ENCODE measurements around the gene CHRDL1. TPM values are rescaled to one million over a fixed set of nuclear protein-coding genes. Genes with fewer than 3 reads are reported as not detected.

CHRDL1 gene
- total RNA-seq, 1 experiment from 2014 or later: not detected

- no peak overlapping the region for H3K4me3 Mint-ChIP-seq (ENCODE audit: unreplicated experiment)
- peaks cover 40% of the 10 kb centered on the region for H3K27me3 Mint-ChIP-seq (ENCODE audit: insufficient read depth, unreplicated experiment)
- no peaks in the 10 kb centered on the region for H3K36me3 Mint-ChIP-seq (ENCODE audit: insufficient read depth, unreplicated experiment)
- no TSS peak for BruUV-seq (replicated peaks)
- ChIA-PET POLR2A (interaction anchor here (0.6 kb wide), 2 partner anchors 9 to 38 kb away, joined by 3 read pairs; no protein-coding TSS in a partner anchor), CTCF (interaction anchor here (0.6 kb wide), 2 partner anchors 25 to 775 kb away, joined by 3 read pairs; no protein-coding TSS in a partner anchor)
- TF ChIP-seq CTCF (IDR thresholded peaks at IDR 0.05; ENCODE audit: unreplicated experiment): no peak
- H3K27ac Mint-ChIP-seq (ENCODE audit: low read depth, unreplicated experiment): no peak overlapping the region
- intact Hi-C loops (cut with micrococcal nuclease): no loop called here
- peaks cover 6% of the 10 kb centered on the region for H3K4me1 Mint-ChIP-seq (ENCODE audit: insufficient read depth, unreplicated experiment)
- no peaks in the 10 kb centered on the region for H3K9me3 Mint-ChIP-seq (ENCODE audit: unreplicated experiment)
- no peak for DNase-seq (ENCODE audit: unreplicated experiment)
Measured at GRCh38 chrX:110732266-110732665, 63.4 kb downstream of the CHRDL1 start.

- Mint-ChIP-seq H3K36me3 (ENCODE audit: insufficient read depth, unreplicated experiment) (no peaks in the 10 kb centered on the region), H3K27ac (ENCODE audit: low read depth, unreplicated experiment) (no peak overlapping the region), H3K27me3 (ENCODE audit: insufficient read depth, unreplicated experiment) (peaks cover 48% of the 10 kb centered on the region), H3K9me3 (ENCODE audit: unreplicated experiment) (no peaks in the 10 kb centered on the region), H3K4me1 (ENCODE audit: insufficient read depth, unreplicated experiment) (no peaks in the 10 kb centered on the region), H3K4me3 (ENCODE audit: unreplicated experiment) (no peak overlapping the region)
- DNase-seq (ENCODE audit: unreplicated experiment): no peak
- ChIA-PET CTCF (no interaction called here), POLR2A (no interaction called here)
- no peak for TF ChIP-seq CTCF (IDR thresholded peaks at IDR 0.05; ENCODE audit: unreplicated experiment)
- intact Hi-C loops (cut with micrococcal nuclease): no loop called here
- no TSS peak for BruUV-seq (replicated peaks)
Measured at GRCh38 chrX:110723844-110724243, 71.8 kb downstream of the CHRDL1 start.

GRCh38 chrX:110722135-110722534 lies 73.5 kb downstream of the CHRDL1 start:
- Mint-ChIP-seq H3K4me1 (ENCODE audit: insufficient read depth, unreplicated experiment) (no peaks in the 10 kb centered on the region), H3K9me3 (ENCODE audit: unreplicated experiment) (no peaks in the 10 kb centered on the region), H3K27ac (ENCODE audit: low read depth, unreplicated experiment) (no peak overlapping the region), H3K36me3 (ENCODE audit: insufficient read depth, unreplicated experiment) (no peaks in the 10 kb centered on the region), H3K4me3 (ENCODE audit: unreplicated experiment) (no peak overlapping the region), H3K27me3 (ENCODE audit: insufficient read depth, unreplicated experiment) (peaks cover 65% of the 10 kb centered on the region)
- no peak for DNase-seq (ENCODE audit: unreplicated experiment)
- ChIA-PET POLR2A (no interaction called here), CTCF (no interaction called here)
- intact Hi-C loops (cut with micrococcal nuclease): no loop called here
- no peak for TF ChIP-seq CTCF (IDR thresholded peaks at IDR 0.05; ENCODE audit: unreplicated experiment)
- BruUV-seq (replicated peaks): no TSS peak

GRCh38 chrX:110713666-110714065 lies 82.0 kb downstream of the CHRDL1 start:
- intact Hi-C loops (cut with micrococcal nuclease): no loop called here
- Mint-ChIP-seq H3K27ac (ENCODE audit: low read depth, unreplicated experiment) (no peak overlapping the region), H3K4me3 (ENCODE audit: unreplicated experiment) (no peak overlapping the region), H3K4me1 (ENCODE audit: insufficient read depth, unreplicated experiment) (no peaks in the 10 kb centered on the region), H3K27me3 (ENCODE audit: insufficient read depth, unreplicated experiment) (peaks cover 77% of the 10 kb centered on the region), H3K9me3 (ENCODE audit: unreplicated experiment) (no peaks in the 10 kb centered on the region), H3K36me3 (ENCODE audit: insufficient read depth, unreplicated experiment) (no peaks in the 10 kb centered on the region)
- BruUV-seq (replicated peaks): no TSS peak
- DNase-seq (ENCODE audit: unreplicated experiment): no peak
- ChIA-PET POLR2A (no interaction called here), CTCF (no interaction called here)
- no peak for TF ChIP-seq CTCF (IDR thresholded peaks at IDR 0.05; ENCODE audit: unreplicated experiment)

Data from MCF 10A (cell line).